ENCODE results near the gene CDH13.
A peak's percentile ranks its signal among the peaks of the same experiment; 100 is the strongest.

CDH13 gene

GRCh38 chr16:83402160-83402814, 775.5 kb downstream of the CDH13 start:
- no peaks in the 10 kb centered on the region for H3K36me3 ChIP-seq (ENCODE audit: control insufficient read depth, insufficient read depth, low read length)
- H3K4me1 ChIP-seq (ENCODE audit: control insufficient read depth, low read depth, low read length), result no peaks in the 10 kb centered on the region
- H3K9ac ChIP-seq (ENCODE audit: low read length), result no peak overlapping the region
- H2AK5ac ChIP-seq (ENCODE audit: low read length), result no peak overlapping the region
- H3K18ac ChIP-seq (ENCODE audit: low read length), result no peak overlapping the region
- H4K5ac ChIP-seq (ENCODE audit: low read length), result no peak overlapping the region
- no peaks in the 10 kb centered on the region for H3K27me3 ChIP-seq (ENCODE audit: insufficient read depth, low read length, poor library complexity)
- no peak overlapping the region for H3K56ac ChIP-seq (ENCODE audit: low read length)
- no peak overlapping the region for H3K23ac ChIP-seq (ENCODE audit: low read length)
- peak; percentile 13 for DNase-seq
- H3K4me2 ChIP-seq (ENCODE audit: low read length), result no peak overlapping the region
- H2BK120ac ChIP-seq (ENCODE audit: low read depth, low read length), result no peak overlapping the region
- no peaks in the 10 kb centered on the region for H3K79me2 ChIP-seq (ENCODE audit: control insufficient read depth, insufficient read depth, low read length)
- no peak overlapping the region for H4K8ac ChIP-seq (ENCODE audit: low read depth, low read length)
- H2BK15ac ChIP-seq (replicated peaks; ENCODE audit: low read depth), result no peak overlapping the region
- no peak overlapping the region for H2BK5ac ChIP-seq (ENCODE audit: low read length)
- no CpG with 5 or more reads among the region's 6 CpGs for WGBS (ENCODE audit: extremely low coverage, insufficient coverage, low lambda C conversion rate)
- no peak overlapping the region for H3K27ac ChIP-seq (ENCODE audit: low read depth, low read length)
- no peak overlapping the region for H3K4me3 ChIP-seq (ENCODE audit: low read length)
- no peak overlapping the region for H3K4ac ChIP-seq (ENCODE audit: low read depth, low read length)
- no peaks in the 10 kb centered on the region for H3K79me1 ChIP-seq (ENCODE audit: low read length)

- Histone ChIP-seq H3K4me3 (ENCODE audit: low read length) (no peak overlapping the region), H3K18ac (ENCODE audit: low read length) (no peak overlapping the region), H3K9ac (ENCODE audit: low read length) (no peak overlapping the region), H3K27me3 (ENCODE audit: insufficient read depth, low read length, poor library complexity) (no peaks in the 10 kb centered on the region), H4K5ac (ENCODE audit: low read length) (no peak overlapping the region), H2AK5ac (ENCODE audit: low read length) (no peak overlapping the region), H3K4me1 (ENCODE audit: control insufficient read depth, low read depth, low read length) (no peaks in the 10 kb centered on the region), H2BK120ac (ENCODE audit: low read depth, low read length) (no peak overlapping the region), H3K79me1 (ENCODE audit: low read length) (no peaks in the 10 kb centered on the region), H2BK5ac (ENCODE audit: low read length) (no peak overlapping the region), H3K36me3 (ENCODE audit: control insufficient read depth, insufficient read depth, low read length) (no peaks in the 10 kb centered on the region), H3K23ac (ENCODE audit: low read length) (no peak overlapping the region), H3K79me2 (ENCODE audit: control insufficient read depth, insufficient read depth, low read length) (no peaks in the 10 kb centered on the region), H4K8ac (ENCODE audit: low read depth, low read length) (no peak overlapping the region), H2BK15ac (replicated peaks; ENCODE audit: low read depth) (no peak overlapping the region), H3K27ac (ENCODE audit: low read depth, low read length) (no peak overlapping the region), H3K4me2 (ENCODE audit: low read length) (no peak overlapping the region), H3K4ac (ENCODE audit: low read depth, low read length) (no peak overlapping the region), H3K56ac (ENCODE audit: low read length) (no peak overlapping the region)
- peak; percentile 21 for DNase-seq
- no CpG with 5 or more reads among the region's 4 CpGs for WGBS (ENCODE audit: extremely low coverage, insufficient coverage, low lambda C conversion rate)
These were observed 776.2 kb downstream of the CDH13 start for GRCh38 chr16:83402967-83403366.

GRCh38 chr16:83403761-83404160, 777.0 kb downstream of the CDH13 start:
- no peaks in the 10 kb centered on the region for H3K27me3 ChIP-seq (ENCODE audit: insufficient read depth, low read length, poor library complexity)
- H3K4me3 ChIP-seq (ENCODE audit: low read length), result no peak overlapping the region
- no peaks in the 10 kb centered on the region for H3K79me2 ChIP-seq (ENCODE audit: control insufficient read depth, insufficient read depth, low read length)
- H3K18ac ChIP-seq (ENCODE audit: low read length), result no peak overlapping the region
- H3K79me1 ChIP-seq (ENCODE audit: low read length), result no peaks in the 10 kb centered on the region
- H3K4me2 ChIP-seq (ENCODE audit: low read length), result no peak overlapping the region
- H2BK120ac ChIP-seq (ENCODE audit: low read depth, low read length), result no peak overlapping the region
- no peak overlapping the region for H4K8ac ChIP-seq (ENCODE audit: low read depth, low read length)
- no peak overlapping the region for H2BK5ac ChIP-seq (ENCODE audit: low read length)
- H4K5ac ChIP-seq (ENCODE audit: low read length), result no peak overlapping the region
- H2AK5ac ChIP-seq (ENCODE audit: low read length), result no peak overlapping the region
- no peak overlapping the region for H3K4ac ChIP-seq (ENCODE audit: low read depth, low read length)
- no CpG with 5 or more reads among the region's 2 CpGs for WGBS (ENCODE audit: extremely low coverage, insufficient coverage, low lambda C conversion rate)
- no peaks in the 10 kb centered on the region for H3K36me3 ChIP-seq (ENCODE audit: control insufficient read depth, insufficient read depth, low read length)
- H3K9ac ChIP-seq (ENCODE audit: low read length), result no peak overlapping the region
- no peak overlapping the region for H3K56ac ChIP-seq (ENCODE audit: low read length)
- H3K4me1 ChIP-seq (ENCODE audit: control insufficient read depth, low read depth, low read length), result no peaks in the 10 kb centered on the region
- DNase-seq, result no peak
- no peak overlapping the region for H3K23ac ChIP-seq (ENCODE audit: low read length)
- H2BK15ac ChIP-seq (replicated peaks; ENCODE audit: low read depth), result no peak overlapping the region
- H3K27ac ChIP-seq (ENCODE audit: low read depth, low read length), result no peak overlapping the region

GRCh38 chr16:83404261-83404660, 777.5 kb downstream of the CDH13 start:
- Histone ChIP-seq H3K27me3 (ENCODE audit: insufficient read depth, low read length, poor library complexity) (no peaks in the 10 kb centered on the region), H3K4me3 (ENCODE audit: low read length) (no peak overlapping the region), H2AK5ac (ENCODE audit: low read length) (no peak overlapping the region), H3K56ac (ENCODE audit: low read length) (no peak overlapping the region), H3K4ac (ENCODE audit: low read depth, low read length) (no peak overlapping the region), H3K9ac (ENCODE audit: low read length) (no peak overlapping the region), H3K79me2 (ENCODE audit: control insufficient read depth, insufficient read depth, low read length) (no peaks in the 10 kb centered on the region), H3K27ac (ENCODE audit: low read depth, low read length) (no peak overlapping the region), H3K4me2 (ENCODE audit: low read length) (no peak overlapping the region), H3K36me3 (ENCODE audit: control insufficient read depth, insufficient read depth, low read length) (no peaks in the 10 kb centered on the region), H4K8ac (ENCODE audit: low read depth, low read length) (no peak overlapping the region), H3K18ac (ENCODE audit: low read length) (no peak overlapping the region), H2BK5ac (ENCODE audit: low read length) (no peak overlapping the region), H2BK15ac (replicated peaks; ENCODE audit: low read depth) (no peak overlapping the region), H2BK120ac (ENCODE audit: low read depth, low read length) (no peak overlapping the region), H3K4me1 (ENCODE audit: control insufficient read depth, low read depth, low read length) (no peaks in the 10 kb centered on the region), H3K79me1 (ENCODE audit: low read length) (no peaks in the 10 kb centered on the region), H3K23ac (ENCODE audit: low read length) (no peak overlapping the region), H4K5ac (ENCODE audit: low read length) (no peak overlapping the region)
- WGBS (ENCODE audit: extremely low coverage, insufficient coverage, low lambda C conversion rate), result no CpG with 5 or more reads among the region's 3 CpGs
- no peak for DNase-seq

- H4K8ac ChIP-seq (ENCODE audit: low read depth, low read length), result no peak overlapping the region
- no peaks in the 10 kb centered on the region for H3K4me1 ChIP-seq (ENCODE audit: control insufficient read depth, low read depth, low read length)
- no peak overlapping the region for H3K23ac ChIP-seq (ENCODE audit: low read length)
- no peak for DNase-seq
- WGBS (ENCODE audit: extremely low coverage, insufficient coverage, low lambda C conversion rate), result no CpG with 5 or more reads among the region's 5 CpGs
- no peak overlapping the region for H4K5ac ChIP-seq (ENCODE audit: low read length)
- H3K79me1 ChIP-seq (ENCODE audit: low read length), result no peaks in the 10 kb centered on the region
- no peak overlapping the region for H3K4me3 ChIP-seq (ENCODE audit: low read length)
- no peak overlapping the region for H3K4me2 ChIP-seq (ENCODE audit: low read length)
- no peak overlapping the region for H3K4ac ChIP-seq (ENCODE audit: low read depth, low read length)
- no peaks in the 10 kb centered on the region for H3K36me3 ChIP-seq (ENCODE audit: control insufficient read depth, insufficient read depth, low read length)
- H3K18ac ChIP-seq (ENCODE audit: low read length), result no peak overlapping the region
- H3K27me3 ChIP-seq (ENCODE audit: insufficient read depth, low read length, poor library complexity), result no peaks in the 10 kb centered on the region
- H2BK120ac ChIP-seq (ENCODE audit: low read depth, low read length), result no peak overlapping the region
- no peak overlapping the region for H3K56ac ChIP-seq (ENCODE audit: low read length)
- no peak overlapping the region for H2AK5ac ChIP-seq (ENCODE audit: low read length)
- H3K9ac ChIP-seq (ENCODE audit: low read length), result no peak overlapping the region
- no peaks in the 10 kb centered on the region for H3K79me2 ChIP-seq (ENCODE audit: control insufficient read depth, insufficient read depth, low read length)
- H3K27ac ChIP-seq (ENCODE audit: low read depth, low read length), result no peak overlapping the region
- H2BK5ac ChIP-seq (ENCODE audit: low read length), result no peak overlapping the region
- no peak overlapping the region for H2BK15ac ChIP-seq (replicated peaks; ENCODE audit: low read depth)
These were observed 781.2 kb downstream of the CDH13 start for GRCh38 chr16:83407928-83408327.

GRCh38 chr16:83409347-83409746, 782.6 kb downstream of the CDH13 start:
- Histone ChIP-seq H3K27ac (ENCODE audit: low read depth, low read length) (no peak overlapping the region), H3K4ac (ENCODE audit: low read depth, low read length) (no peak overlapping the region), H3K27me3 (ENCODE audit: insufficient read depth, low read length, poor library complexity) (no peaks in the 10 kb centered on the region), H3K18ac (ENCODE audit: low read length) (no peak overlapping the region), H2BK15ac (replicated peaks; ENCODE audit: low read depth) (no peak overlapping the region), H3K4me1 (ENCODE audit: control insufficient read depth, low read depth, low read length) (no peaks in the 10 kb centered on the region), H3K36me3 (ENCODE audit: control insufficient read depth, insufficient read depth, low read length) (no peaks in the 10 kb centered on the region), H2BK120ac (ENCODE audit: low read depth, low read length) (no peak overlapping the region), H3K56ac (ENCODE audit: low read length) (no peak overlapping the region), H3K23ac (ENCODE audit: low read length) (no peak overlapping the region), H3K4me3 (ENCODE audit: low read length) (no peak overlapping the region), H2AK5ac (ENCODE audit: low read length) (no peak overlapping the region), H3K79me1 (ENCODE audit: low read length) (no peaks in the 10 kb centered on the region), H3K79me2 (ENCODE audit: control insufficient read depth, insufficient read depth, low read length) (no peaks in the 10 kb centered on the region), H3K4me2 (ENCODE audit: low read length) (no peak overlapping the region), H4K8ac (ENCODE audit: low read depth, low read length) (no peak overlapping the region), H4K5ac (ENCODE audit: low read length) (no peak overlapping the region), H2BK5ac (ENCODE audit: low read length) (no peak overlapping the region), H3K9ac (ENCODE audit: low read length) (no peak overlapping the region)
- no CpG with 5 or more reads among the region's 3 CpGs for WGBS (ENCODE audit: extremely low coverage, insufficient coverage, low lambda C conversion rate)
- no peak for DNase-seq

Measured in mesendoderm (in vitro differentiated cells).